ENCODE measurements around the gene NALF2. TPM values are rescaled to one million over a fixed set of nuclear protein-coding genes. Genes with fewer than 3 reads are reported as not detected.

NALF2 gene
- total and polyA plus RNA-seq, 7 donors, result under 0.01 to 0.54 (median 0.23) TPM; not detected in 2

DNA sequence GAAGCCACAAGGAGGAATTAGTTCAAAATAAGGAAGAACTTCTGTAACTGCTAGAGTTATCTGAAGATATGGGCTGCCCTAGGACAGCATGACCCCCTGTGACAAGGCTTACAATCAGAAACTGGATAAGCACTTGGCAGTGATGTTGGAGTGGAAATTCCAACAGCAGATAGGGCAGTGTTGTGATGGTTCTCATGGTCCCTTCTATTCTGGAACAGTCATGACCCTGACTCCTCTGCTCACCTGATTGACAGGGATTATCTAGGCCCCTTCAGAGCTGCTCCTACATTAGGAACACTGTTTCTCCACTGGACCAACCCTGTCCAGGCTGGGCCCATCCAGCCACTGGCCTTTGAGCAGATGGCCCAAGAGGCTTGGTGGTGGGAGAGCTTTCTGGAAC is 17.9 kb downstream of the NALF2 start:
- no peak for DNase-seq
- H3K4me3 ChIP-seq, result no peak overlapping the region
- no peaks in the 10 kb centered on the region for H3K4me1 ChIP-seq
- intact Hi-C loops (cut with DNase I), result no loop called here
- H3K27ac ChIP-seq, result no peak overlapping the region
- H3K36me3 ChIP-seq, result no peaks in the 10 kb centered on the region
- H3K9me3 ChIP-seq, result no peaks in the 10 kb centered on the region
- TF ChIP-seq CTCF (IDR thresholded peaks at IDR 0.05), result no peak
- no peak for TF ChIP-seq POLR2AphosphoS5 (IDR thresholded peaks at IDR 0.05)
- TF ChIP-seq POLR2A (IDR thresholded peaks at IDR 0.05), result no peak
- TF ChIP-seq EP300 (IDR thresholded peaks at IDR 0.05), result no peak
- no peaks in the 10 kb centered on the region for H3K27me3 ChIP-seq

- Histone ChIP-seq H3K4me1 (no peaks in the 10 kb centered on the region), H3K36me3 (no peaks in the 10 kb centered on the region), H3K27ac (no peak overlapping the region), H3K4me3 (no peak overlapping the region), H3K27me3 (no peaks in the 10 kb centered on the region), H3K9me3 (no peaks in the 10 kb centered on the region)
- intact Hi-C loops (cut with DNase I), result no loop called here
- TF ChIP-seq CTCF (IDR thresholded peaks at IDR 0.05) (no peak), EP300 (IDR thresholded peaks at IDR 0.05) (no peak), POLR2A (IDR thresholded peaks at IDR 0.05) (no peak), POLR2AphosphoS5 (IDR thresholded peaks at IDR 0.05) (no peak)
- 52 to 64% methylated on average over 4 of the region's 4 CpGs for WGBS, 2 donors
- no peak for DNase-seq
Measured at GRCh38 chrX:69523314-69523713, 19.2 kb downstream of the NALF2 start.

DNA sequence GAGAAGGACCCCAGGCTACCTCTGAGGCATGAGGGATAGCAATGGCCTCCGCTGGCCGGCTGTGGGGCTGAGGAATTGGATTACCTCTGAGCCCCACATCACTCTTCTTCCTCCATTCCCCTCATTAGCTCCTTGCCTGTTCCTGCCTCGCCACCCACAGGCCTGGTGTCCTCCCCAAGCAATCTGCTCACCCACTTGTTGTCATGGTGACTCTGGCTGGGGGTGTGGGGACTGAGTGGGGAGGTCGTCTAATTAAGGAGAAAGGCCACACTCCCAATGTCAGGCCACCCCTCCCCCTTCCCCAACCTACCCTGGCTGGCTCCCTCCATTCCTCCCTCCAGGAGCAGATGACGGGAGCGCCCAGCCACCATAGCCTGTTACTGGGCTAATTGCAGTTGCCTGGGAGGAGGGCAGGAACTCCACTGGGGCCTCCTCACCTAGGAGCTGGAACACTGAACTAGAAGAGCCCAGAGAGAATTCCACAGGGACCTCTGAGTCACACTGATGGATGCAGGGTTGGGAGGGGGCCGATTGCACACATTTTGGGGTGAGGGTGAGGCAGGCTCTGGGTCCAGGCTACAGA is 20.7 kb downstream of the NALF2 start:
- no peaks in the 10 kb centered on the region for H3K36me3 ChIP-seq
- no peak overlapping the region for H3K4me3 ChIP-seq
- no peaks in the 10 kb centered on the region for H3K9me3 ChIP-seq
- H3K4me1 ChIP-seq, result no peaks in the 10 kb centered on the region
- 74 to 78% methylated on average over 7 of the region's 7 CpGs for WGBS, 2 donors
- H3K27ac ChIP-seq, result no peak overlapping the region
- TF ChIP-seq CTCF (IDR thresholded peaks at IDR 0.05) (no peak), POLR2A (IDR thresholded peaks at IDR 0.05) (no peak), POLR2AphosphoS5 (IDR thresholded peaks at IDR 0.05) (no peak), EP300 (IDR thresholded peaks at IDR 0.05) (no peak)
- peak; percentile 54 for DNase-seq
- H3K27me3 ChIP-seq, result no peaks in the 10 kb centered on the region
- intact Hi-C loops (cut with DNase I), result no loop called here

- Histone ChIP-seq H3K36me3 (no peaks in the 10 kb centered on the region), H3K27me3 (no peaks in the 10 kb centered on the region), H3K27ac (no peak overlapping the region), H3K4me3 (no peak overlapping the region), H3K4me1 (no peaks in the 10 kb centered on the region), H3K9me3 (no peaks in the 10 kb centered on the region)
- WGBS, 2 donors, result 88 to 90% methylated on average over 7 of the region's 7 CpGs
- no peak for TF ChIP-seq EP300 (IDR thresholded peaks at IDR 0.05)
- TF ChIP-seq CTCF (IDR thresholded peaks at IDR 0.05), result no peak
- no peak for TF ChIP-seq POLR2AphosphoS5 (IDR thresholded peaks at IDR 0.05)
- no peak for TF ChIP-seq POLR2A (IDR thresholded peaks at IDR 0.05)
- no peak for DNase-seq
- intact Hi-C loops (cut with DNase I), result no loop called here
Measured at GRCh38 chrX:69530306-69530705, 26.2 kb downstream of the NALF2 start.
